ENCODE measurements around the gene NNMT. TPM values are rescaled to one million over a fixed set of nuclear protein-coding genes. Genes with fewer than 3 reads are reported as not detected.

NNMT gene
- total RNA-seq, 4 donors from 2014 or later: 157 to 968 (median 541) TPM

DNA sequence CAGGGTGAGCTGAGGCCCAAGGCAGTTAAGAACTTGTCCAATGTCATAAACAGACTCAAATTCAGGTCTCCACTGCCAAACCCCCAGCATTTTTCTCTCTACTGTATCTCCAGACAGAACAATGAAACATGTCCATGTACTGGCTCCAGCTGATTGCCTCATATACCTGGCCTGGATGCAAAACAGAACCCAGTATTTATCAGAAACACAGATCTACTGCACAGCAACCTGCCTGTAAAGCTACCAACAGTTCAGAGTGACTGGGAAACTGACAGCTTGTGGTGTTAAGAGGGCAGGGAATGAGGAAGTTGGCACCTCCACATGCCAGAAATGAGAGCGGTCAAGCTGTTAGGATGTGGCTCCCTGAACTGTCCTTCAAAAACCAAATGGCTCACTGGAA, 62.5 kb downstream of the NNMT start:
- Histone ChIP-seq H3K4me3 (no peak overlapping the region), H3K27ac (no peak overlapping the region), H3K4me1 (no peaks in the 10 kb centered on the region), H3K36me3 (no peaks in the 10 kb centered on the region), H3K27me3 (no peaks in the 10 kb centered on the region), H3K9me3 (no peaks in the 10 kb centered on the region)
- intact Hi-C loops (cut with DNase I; ENCODE audit: low total_unique reads) (no loop called here), in situ Hi-C loops (cut with MboI; ENCODE audit: low sequenced_read_pairs in 4 of 4) (no loop called here)
- ATAC-seq (no peak), DNase-seq (no peak)
- TF ChIP-seq POLR2A (IDR thresholded peaks at IDR 0.05): no peak
- TF ChIP-seq, protein P1, sequence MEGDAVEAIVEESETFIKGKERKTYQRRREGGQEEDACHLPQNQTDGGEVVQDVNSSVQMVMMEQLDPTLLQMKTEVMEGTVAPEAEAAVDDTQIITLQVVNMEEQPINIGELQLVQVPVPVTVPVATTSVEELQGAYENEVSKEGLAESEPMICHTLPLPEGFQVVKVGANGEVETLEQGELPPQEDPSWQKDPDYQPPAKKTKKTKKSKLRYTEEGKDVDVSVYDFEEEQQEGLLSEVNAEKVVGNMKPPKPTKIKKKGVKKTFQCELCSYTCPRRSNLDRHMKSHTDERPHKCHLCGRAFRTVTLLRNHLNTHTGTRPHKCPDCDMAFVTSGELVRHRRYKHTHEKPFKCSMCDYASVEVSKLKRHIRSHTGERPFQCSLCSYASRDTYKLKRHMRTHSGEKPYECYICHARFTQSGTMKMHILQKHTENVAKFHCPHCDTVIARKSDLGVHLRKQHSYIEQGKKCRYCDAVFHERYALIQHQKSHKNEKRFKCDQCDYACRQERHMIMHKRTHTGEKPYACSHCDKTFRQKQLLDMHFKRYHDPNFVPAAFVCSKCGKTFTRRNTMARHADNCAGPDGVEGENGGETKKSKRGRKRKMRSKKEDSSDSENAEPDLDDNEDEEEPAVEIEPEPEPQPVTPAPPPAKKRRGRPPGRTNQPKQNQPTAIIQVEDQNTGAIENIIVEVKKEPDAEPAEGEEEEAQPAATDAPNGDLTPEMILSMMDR (IDR thresholded peaks at IDR 0.05 in 4 of 5, conservative IDR thresholded peaks at IDR 0.05 in 1 of 5): no peak

DNA sequence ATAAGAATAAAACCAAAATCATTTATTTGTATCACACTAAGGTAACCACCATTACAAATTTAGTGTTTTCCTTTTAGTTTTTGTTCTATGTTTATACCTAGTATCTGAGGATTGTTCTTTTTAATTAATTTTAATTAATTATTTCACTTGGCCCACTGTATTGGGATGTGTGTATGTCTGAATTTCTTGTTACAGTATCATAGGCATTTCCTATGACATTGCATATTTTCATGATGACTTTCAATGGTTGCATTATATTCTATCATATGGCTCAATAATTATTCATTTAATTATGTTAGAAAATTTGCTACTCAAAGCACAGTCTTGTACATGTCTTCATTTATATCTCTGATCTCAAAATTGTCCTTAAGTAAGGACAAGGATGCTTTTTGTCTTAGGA, 63.1 kb downstream of the NNMT start:
- in situ Hi-C loops (cut with MboI; ENCODE audit: low sequenced_read_pairs in 4 of 4): no loop called here

DNA sequence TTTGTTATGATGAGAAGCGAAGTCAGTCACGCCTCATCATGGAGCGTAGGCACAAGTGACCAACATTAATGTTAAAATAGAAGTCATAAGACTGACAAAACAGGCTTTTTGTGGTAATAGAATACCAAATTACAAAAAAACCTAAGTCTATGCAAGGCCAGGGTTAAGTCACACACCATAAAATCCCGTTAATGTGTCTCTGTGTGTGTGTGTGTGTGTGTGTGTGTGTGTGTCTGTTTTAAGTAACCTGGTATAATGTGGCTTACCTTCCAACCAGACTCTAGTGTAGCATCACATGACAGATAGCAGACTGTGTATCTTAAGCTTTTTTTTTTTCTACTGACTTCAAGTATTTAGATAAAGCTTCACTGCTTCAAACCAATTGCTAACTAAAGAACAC, 66.1 kb downstream of the NNMT start:
- no peak for TF ChIP-seq POLR2A (IDR thresholded peaks at IDR 0.05)
- TF ChIP-seq, protein P1 (IDR thresholded peaks at IDR 0.05 in 4 of 5, conservative IDR thresholded peaks at IDR 0.05 in 1 of 5): no peak
- in situ Hi-C loops (cut with MboI; ENCODE audit: low sequenced_read_pairs in 4 of 4): no loop called here
- H3K27me3 ChIP-seq: peaks cover 0 to 6% (median 0%) of the 10 kb centered on the region in 3 donors
- H3K27ac ChIP-seq: no peak overlapping the region
- H3K4me1 ChIP-seq: no peaks in the 10 kb centered on the region
- intact Hi-C loops (cut with DNase I; ENCODE audit: low total_unique reads): no loop called here
- no peaks in the 10 kb centered on the region for H3K36me3 ChIP-seq
- ATAC-seq: no peak
- H3K4me3 ChIP-seq: no peak overlapping the region
- H3K9me3 ChIP-seq: no peaks in the 10 kb centered on the region
- DNase-seq: no peak

More for the DNA sequence above, 63.1 kb downstream of the NNMT start:
- intact Hi-C loops (cut with DNase I; ENCODE audit: low total_unique reads): no loop called here
- Histone ChIP-seq H3K27me3 (no peaks in the 10 kb centered on the region), H3K9me3 (no peaks in the 10 kb centered on the region), H3K4me1 (no peaks in the 10 kb centered on the region), H3K4me3 (no peak overlapping the region), H3K36me3 (no peaks in the 10 kb centered on the region), H3K27ac (no peak overlapping the region)
- DNase-seq: no peak
- ATAC-seq: no peak
- no peak for TF ChIP-seq POLR2A (IDR thresholded peaks at IDR 0.05)
- TF ChIP-seq, protein P1 (IDR thresholded peaks at IDR 0.05 in 4 of 5, conservative IDR thresholded peaks at IDR 0.05 in 1 of 5): no peak

DNA sequence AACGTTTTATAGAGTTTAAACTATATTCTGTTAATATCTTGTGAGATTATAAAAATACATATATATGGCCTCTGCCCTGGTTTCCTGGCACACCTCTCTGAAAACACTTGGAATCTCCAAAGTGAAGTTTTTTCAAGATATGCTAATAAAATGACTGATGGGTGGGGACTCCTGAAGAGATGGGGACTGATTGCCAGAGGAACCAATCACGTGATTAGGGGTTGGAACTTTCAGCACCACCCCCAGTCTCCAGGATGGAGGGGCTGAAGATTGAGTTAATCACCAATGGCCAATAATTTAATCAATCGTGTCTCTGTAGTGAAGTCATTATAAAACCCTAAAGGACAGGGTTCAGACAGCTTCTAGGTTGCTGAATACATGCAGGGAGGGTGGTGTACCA, 66.8 kb downstream of the NNMT start:
- no peak overlapping the region for H3K4me3 ChIP-seq
- in situ Hi-C loops (cut with MboI; ENCODE audit: low sequenced_read_pairs in 4 of 4): no loop called here
- no peaks in the 10 kb centered on the region for H3K9me3 ChIP-seq
- intact Hi-C loops (cut with DNase I; ENCODE audit: low total_unique reads): no loop called here
- no peak overlapping the region for H3K27ac ChIP-seq
- H3K36me3 ChIP-seq: no peaks in the 10 kb centered on the region
- ATAC-seq (no peak), DNase-seq (no peak)
- TF ChIP-seq POLR2A (IDR thresholded peaks at IDR 0.05): no peak
- TF ChIP-seq, protein P1 (IDR thresholded peaks at IDR 0.05 in 4 of 5, conservative IDR thresholded peaks at IDR 0.05 in 1 of 5): no peak
- H3K4me1 ChIP-seq: no peaks in the 10 kb centered on the region
- H3K27me3 ChIP-seq: peaks cover 0 to 7% (median 0%) of the 10 kb centered on the region in 3 donors

Other genes with a start within 250 kb of the NNMT start
- gene ZBTB16, start 236.7 kb upstream of the NNMT start, total RNA-seq: 100 to 1,000 TPM; 156 to 250 (median 196) TPM
- 10 to 100 TPM in 1 of 4 donors, 1 to 10 TPM in 3; 3.4 to 18.0 (median 8.7) TPM for gene C11orf71, start 104.1 kb downstream of the NNMT start, total RNA-seq
- gene RBM7, start 104.3 kb downstream of the NNMT start, total RNA-seq: 10 to 100 TPM in 3 of 4 donors, 1 to 10 TPM in 1; 6.2 to 14.9 (median 11.6) TPM
- gene REXO2, start 143.1 kb downstream of the NNMT start, total RNA-seq: 100 to 1,000 TPM in 2 of 4 donors, 10 to 100 TPM in 2; 29.3 to 177 (median 91.2) TPM

Data from gastrocnemius medialis (tissue), 4 donors.